ENCODE measurements around the gene TMEM52B. TPM values are rescaled to one million over a fixed set of nuclear protein-coding genes. Genes with fewer than 3 reads are reported as not detected.

TMEM52B gene
- under 1 TPM in 1 of 2 donors, not detected in 1; 0.37 TPM for total RNA-seq
- not detected for polyA plus RNA-seq

DNA sequence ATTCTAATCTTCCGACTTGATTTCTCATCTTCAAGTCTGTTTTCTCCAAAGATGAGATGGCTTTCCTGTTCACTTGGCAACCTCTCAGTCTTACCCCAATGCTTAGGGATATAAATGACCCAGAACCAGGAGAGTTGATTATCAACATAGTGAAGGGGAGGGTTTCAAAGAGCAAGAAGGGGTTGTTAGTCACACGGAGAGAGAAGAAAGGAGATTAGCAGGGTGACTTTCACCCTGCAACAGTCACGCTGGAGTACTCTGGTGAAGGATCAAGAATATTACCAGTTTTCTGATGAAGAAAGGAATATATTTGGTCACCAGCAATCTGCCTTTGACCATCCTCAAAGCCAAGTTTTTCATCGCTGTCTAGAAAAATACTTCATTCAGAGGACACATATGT, at the start of gene TMEM52B:
TSS of gene TMEM52B (plus strand) at position 212 of the 400 bp plus-strand sequence. CDS start 543 bp downstream, outside the sequence.
- no peak within 1 kb of the TSS for H3K27ac ChIP-seq (ENCODE audit: low read depth in 1 of 2, low read length in 2 of 2)
- H3K36me3 ChIP-seq (ENCODE audit: control insufficient read depth in 4 of 4, insufficient read depth in 3 of 4, low read depth in 1 of 4, low read length in 3 of 4): no peaks in the 10 kb centered on the region
- DNase-seq (ENCODE audit: low spot score): no peak
- TF ChIP-seq, protein P1, sequence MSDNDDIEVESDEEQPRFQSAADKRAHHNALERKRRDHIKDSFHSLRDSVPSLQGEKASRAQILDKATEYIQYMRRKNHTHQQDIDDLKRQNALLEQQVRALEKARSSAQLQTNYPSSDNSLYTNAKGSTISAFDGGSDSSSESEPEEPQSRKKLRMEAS (IDR thresholded peaks at IDR 0.05): no peak
- TF ChIP-seq JUND (IDR thresholded peaks at IDR 0.05) (no peak), GABPA (IDR thresholded peaks at IDR 0.05 in 1 of 2, conservative IDR thresholded peaks at IDR 0.05 in 1 of 2) (no peak), ATF3 (IDR thresholded peaks at IDR 0.05) (no peak), RAD21 (IDR thresholded peaks at IDR 0.05) (no peak), NR2F2 (IDR thresholded peaks at IDR 0.05) (no peak), HNF4G (IDR thresholded peaks at IDR 0.05) (no peak), HNF4A (conservative IDR thresholded peaks at IDR 0.05) (no peak), RXRA (IDR thresholded peaks at IDR 0.05) (no peak)
- TF ChIP-seq, protein P2, sequence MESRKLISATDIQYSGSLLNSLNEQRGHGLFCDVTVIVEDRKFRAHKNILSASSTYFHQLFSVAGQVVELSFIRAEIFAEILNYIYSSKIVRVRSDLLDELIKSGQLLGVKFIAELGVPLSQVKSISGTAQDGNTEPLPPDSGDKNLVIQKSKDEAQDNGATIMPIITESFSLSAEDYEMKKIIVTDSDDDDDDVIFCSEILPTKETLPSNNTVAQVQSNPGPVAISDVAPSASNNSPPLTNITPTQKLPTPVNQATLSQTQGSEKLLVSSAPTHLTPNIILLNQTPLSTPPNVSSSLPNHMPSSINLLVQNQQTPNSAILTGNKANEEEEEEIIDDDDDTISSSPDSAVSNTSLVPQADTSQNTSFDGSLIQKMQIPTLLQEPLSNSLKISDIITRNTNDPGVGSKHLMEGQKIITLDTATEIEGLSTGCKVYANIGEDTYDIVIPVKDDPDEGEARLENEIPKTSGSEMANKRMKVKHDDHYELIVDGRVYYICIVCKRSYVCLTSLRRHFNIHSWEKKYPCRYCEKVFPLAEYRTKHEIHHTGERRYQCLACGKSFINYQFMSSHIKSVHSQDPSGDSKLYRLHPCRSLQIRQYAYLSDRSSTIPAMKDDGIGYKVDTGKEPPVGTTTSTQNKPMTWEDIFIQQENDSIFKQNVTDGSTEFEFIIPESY (IDR thresholded peaks at IDR 0.05): no peak
- H3K9me3 ChIP-seq (ENCODE audit: control insufficient read depth in 4 of 4, low read length in 3 of 4): no peaks in the 10 kb centered on the region
- H3K27me3 ChIP-seq (ENCODE audit: control insufficient read depth in 4 of 4, insufficient read depth in 4 of 4, low read length in 3 of 4): peaks cover 0 to 6% (median 0%) of the 10 kb centered on the region in 4 donors
- no peak within 1 kb of the TSS for H3K9ac ChIP-seq (ENCODE audit: low read depth in 1 of 2, low read length in 2 of 2)
- WGBS: 71% methylated on average over 4 of the region's 4 CpGs
- no peak within 1 kb of the TSS for H3K4me3 ChIP-seq (ENCODE audit: low read depth in 1 of 3, low read length in 3 of 3)
- no peaks in the 10 kb centered on the region for H3K4me1 ChIP-seq (ENCODE audit: control insufficient read depth in 4 of 4, insufficient read depth in 4 of 4, low read length in 3 of 4)

GRCh38 chr12:10130042-10130441, 48.8 kb upstream of the TMEM52B start, which contains the start of gene CLEC7A:
Gene CLEC7A (minus strand): TSS chr12:10130199. CDS start chr12:10130082, 117 bp downstream.
- Histone ChIP-seq H3K9ac (ENCODE audit: low read depth in 1 of 2, low read length in 2 of 2) (peak within 1 kb of the TSS in 1 of 2 donors; percentile 69), H3K27ac (ENCODE audit: low read depth in 1 of 2, low read length in 2 of 2) (peak within 1 kb of the TSS; percentile 33 to 46), H3K4me1 (ENCODE audit: control insufficient read depth in 4 of 4, insufficient read depth in 4 of 4, low read length in 3 of 4) (no peaks in the 10 kb centered on the region), H3K27me3 (ENCODE audit: control insufficient read depth in 4 of 4, insufficient read depth in 4 of 4, low read length in 3 of 4) (peaks cover 0 to 4% (median 0%) of the 10 kb centered on the region in 4 donors), H3K9me3 (ENCODE audit: control insufficient read depth in 4 of 4, low read length in 3 of 4) (no peaks in the 10 kb centered on the region), H3K4me3 (ENCODE audit: low read depth in 1 of 3, low read length in 3 of 3) (peak within 1 kb of the TSS in 1 of 3 donors; percentile 17), H3K36me3 (ENCODE audit: control insufficient read depth in 4 of 4, insufficient read depth in 3 of 4, low read depth in 1 of 4, low read length in 3 of 4) (no peaks in the 10 kb centered on the region)
- WGBS: 72% methylated on average over 1 of the region's 1 CpG
- no peak for DNase-seq (ENCODE audit: low spot score)
- TF ChIP-seq JUND (IDR thresholded peaks at IDR 0.05) (no peak), YY1 (IDR thresholded peaks at IDR 0.05) (no peak), HNF4G (IDR thresholded peaks at IDR 0.05) (no peak), HNF4A (conservative IDR thresholded peaks at IDR 0.05) (no peak), FOXA1 (IDR thresholded peaks at IDR 0.05) (no peak), TAF1 (conservative IDR thresholded peaks at IDR 0.05) (no peak), NR2F2 (IDR thresholded peaks at IDR 0.05) (no peak)
- TF ChIP-seq, protein P1 (IDR thresholded peaks at IDR 0.05): no peak

- Histone ChIP-seq H3K9me3 (ENCODE audit: control insufficient read depth in 4 of 4, low read length in 3 of 4) (no peaks in the 10 kb centered on the region), H3K4me1 (ENCODE audit: control insufficient read depth in 4 of 4, insufficient read depth in 4 of 4, low read length in 3 of 4) (no peaks in the 10 kb centered on the region), H3K27me3 (ENCODE audit: control insufficient read depth in 4 of 4, insufficient read depth in 4 of 4, low read length in 3 of 4) (peaks cover 0 to 4% (median 0%) of the 10 kb centered on the region in 4 donors), H3K4me3 (ENCODE audit: low read depth in 1 of 3, low read length in 3 of 3) (no peak overlapping the region), H3K36me3 (ENCODE audit: control insufficient read depth in 4 of 4, insufficient read depth in 3 of 4, low read depth in 1 of 4, low read length in 3 of 4) (no peaks in the 10 kb centered on the region), H3K9ac (ENCODE audit: low read depth in 1 of 2, low read length in 2 of 2) (no peak overlapping the region), H3K27ac (ENCODE audit: low read depth in 1 of 2, low read length in 2 of 2) (peak overlapping the region in 1 of 2 donors; percentile 28)
- DNase-seq (ENCODE audit: low spot score): no peak
- TF ChIP-seq TAF1 (conservative IDR thresholded peaks at IDR 0.05) (no peak), RXRA (IDR thresholded peaks at IDR 0.05) (no peak), FOXA2 (IDR thresholded peaks at IDR 0.05) (no peak), HNF4G (IDR thresholded peaks at IDR 0.05) (no peak), FOXA1 (IDR thresholded peaks at IDR 0.05) (no peak), YY1 (IDR thresholded peaks at IDR 0.05) (no peak), SP1 (IDR thresholded peaks at IDR 0.05) (no peak), GABPA (IDR thresholded peaks at IDR 0.05 in 1 of 2, conservative IDR thresholded peaks at IDR 0.05 in 1 of 2) (no peak), RAD21 (IDR thresholded peaks at IDR 0.05) (no peak), EGR1 (IDR thresholded peaks at IDR 0.05; ENCODE audit: low read depth in 2 of 2) (no peak), HNF4A (conservative IDR thresholded peaks at IDR 0.05) (no peak), ATF3 (IDR thresholded peaks at IDR 0.05) (no peak)
- TF ChIP-seq, protein P3, sequence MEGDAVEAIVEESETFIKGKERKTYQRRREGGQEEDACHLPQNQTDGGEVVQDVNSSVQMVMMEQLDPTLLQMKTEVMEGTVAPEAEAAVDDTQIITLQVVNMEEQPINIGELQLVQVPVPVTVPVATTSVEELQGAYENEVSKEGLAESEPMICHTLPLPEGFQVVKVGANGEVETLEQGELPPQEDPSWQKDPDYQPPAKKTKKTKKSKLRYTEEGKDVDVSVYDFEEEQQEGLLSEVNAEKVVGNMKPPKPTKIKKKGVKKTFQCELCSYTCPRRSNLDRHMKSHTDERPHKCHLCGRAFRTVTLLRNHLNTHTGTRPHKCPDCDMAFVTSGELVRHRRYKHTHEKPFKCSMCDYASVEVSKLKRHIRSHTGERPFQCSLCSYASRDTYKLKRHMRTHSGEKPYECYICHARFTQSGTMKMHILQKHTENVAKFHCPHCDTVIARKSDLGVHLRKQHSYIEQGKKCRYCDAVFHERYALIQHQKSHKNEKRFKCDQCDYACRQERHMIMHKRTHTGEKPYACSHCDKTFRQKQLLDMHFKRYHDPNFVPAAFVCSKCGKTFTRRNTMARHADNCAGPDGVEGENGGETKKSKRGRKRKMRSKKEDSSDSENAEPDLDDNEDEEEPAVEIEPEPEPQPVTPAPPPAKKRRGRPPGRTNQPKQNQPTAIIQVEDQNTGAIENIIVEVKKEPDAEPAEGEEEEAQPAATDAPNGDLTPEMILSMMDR (IDR thresholded peaks at IDR 0.05; ENCODE audit: low read depth, low read length, missing input control): no peak
- TF ChIP-seq, protein P1 (IDR thresholded peaks at IDR 0.05): no peak
- TF ChIP-seq, protein P2 (IDR thresholded peaks at IDR 0.05): no peak
- WGBS: 68% methylated on average over 2 of the region's 2 CpGs
These were observed 47.6 kb upstream of the TMEM52B start for GRCh38 chr12:10131111-10131690.
